Neural crest cell (in vitro differentiated cells): ENCODE results near the gene FOXK2. TPM values are rescaled to one million over a fixed set of nuclear protein-coding genes. Genes with fewer than 3 reads are reported as not detected.

Experiments used
- DNase-seq: peaks from one replicate; pipeline ENCODE4 v3.0.0; 2021; ENCODE audit warnings: low read depth, mixed read lengths, low spot score
- H3K27ac Mint-ChIP-seq: one replicate; pipeline ENCODE4 v1.8.0; 2021; ENCODE audit warnings: mild to moderate bottlenecking, mixed read lengths; ENCODE audit not compliant: unreplicated experiment
- H3K27me3 Mint-ChIP-seq: 2 replicates; pipeline ENCODE4 v1.8.0; 2021; ENCODE audit warnings: low read depth, mild to moderate bottlenecking, mixed read lengths
- H3K36me3 Mint-ChIP-seq: 2 replicates; pipeline ENCODE4 v1.8.0; 2021; ENCODE audit warnings: low read depth, mild to moderate bottlenecking, mixed read lengths
- H3K4me1 Mint-ChIP-seq: 2 replicates; pipeline ENCODE4 v1.8.0; 2021; ENCODE audit warnings: mixed read lengths
- H3K4me3 Mint-ChIP-seq: one replicate; pipeline ENCODE4 v1.8.0; 2021; ENCODE audit warnings: mild to moderate bottlenecking, mixed read lengths
- H3K9me3 Mint-ChIP-seq: 2 replicates; pipeline ENCODE4 v1.8.0; 2021; ENCODE audit warnings: mixed read lengths
- total RNA-seq: library from RNA; stranded (reverse); gene quantifications from 2 replicates; pipeline ENCODE4 v1.2.1, GENCODE V29; 2021
- TF ChIP-seq, protein P1 (sequence below): fragments of 200-600 bp; sonication (generic); conservative IDR thresholded peaks from 2 replicates; pipeline ENCODE4 v1.5.0; 2021; ENCODE audit warnings: antibody characterized with exemption, mild to moderate bottlenecking

FOXK2 gene
- total RNA-seq, 1 donor from 2014 or later = 84.3 TPM

GRCh38 chr17:82524540-82524939, 5.0 kb downstream of the FOXK2 start:
- no peaks in the 10 kb centered on the region for H3K9me3 Mint-ChIP-seq
- no peak for DNase-seq
- TF ChIP-seq, protein P1, sequence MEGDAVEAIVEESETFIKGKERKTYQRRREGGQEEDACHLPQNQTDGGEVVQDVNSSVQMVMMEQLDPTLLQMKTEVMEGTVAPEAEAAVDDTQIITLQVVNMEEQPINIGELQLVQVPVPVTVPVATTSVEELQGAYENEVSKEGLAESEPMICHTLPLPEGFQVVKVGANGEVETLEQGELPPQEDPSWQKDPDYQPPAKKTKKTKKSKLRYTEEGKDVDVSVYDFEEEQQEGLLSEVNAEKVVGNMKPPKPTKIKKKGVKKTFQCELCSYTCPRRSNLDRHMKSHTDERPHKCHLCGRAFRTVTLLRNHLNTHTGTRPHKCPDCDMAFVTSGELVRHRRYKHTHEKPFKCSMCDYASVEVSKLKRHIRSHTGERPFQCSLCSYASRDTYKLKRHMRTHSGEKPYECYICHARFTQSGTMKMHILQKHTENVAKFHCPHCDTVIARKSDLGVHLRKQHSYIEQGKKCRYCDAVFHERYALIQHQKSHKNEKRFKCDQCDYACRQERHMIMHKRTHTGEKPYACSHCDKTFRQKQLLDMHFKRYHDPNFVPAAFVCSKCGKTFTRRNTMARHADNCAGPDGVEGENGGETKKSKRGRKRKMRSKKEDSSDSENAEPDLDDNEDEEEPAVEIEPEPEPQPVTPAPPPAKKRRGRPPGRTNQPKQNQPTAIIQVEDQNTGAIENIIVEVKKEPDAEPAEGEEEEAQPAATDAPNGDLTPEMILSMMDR = no peak
- peaks cover 2% of the 10 kb centered on the region for H3K36me3 Mint-ChIP-seq
- no peaks in the 10 kb centered on the region for H3K27me3 Mint-ChIP-seq
- H3K27ac Mint-ChIP-seq = peak overlapping the region; percentile 78
- peaks cover 47% of the 10 kb centered on the region for H3K4me1 Mint-ChIP-seq
- peak overlapping the region; percentile 49 for H3K4me3 Mint-ChIP-seq

DNA sequence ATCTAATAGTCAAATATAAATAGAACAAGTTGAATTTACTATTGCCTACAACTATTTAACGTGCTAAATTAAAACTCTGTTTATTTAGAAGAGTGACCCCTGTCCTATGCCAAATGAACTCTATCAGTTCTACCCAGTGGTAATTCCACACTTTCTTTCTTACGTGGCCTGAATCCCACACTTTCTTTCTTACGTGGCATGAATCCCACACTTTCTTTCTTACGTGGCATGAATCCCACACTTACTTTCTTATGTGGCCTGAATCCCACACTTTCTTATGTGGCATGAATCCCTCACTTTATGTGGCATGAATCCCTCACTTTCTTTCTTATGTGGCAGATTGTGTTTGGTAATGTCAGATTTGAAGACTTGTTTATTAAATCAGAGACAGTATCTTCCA, 6.2 kb downstream of the FOXK2 start:
- no peak overlapping the region for H3K4me3 Mint-ChIP-seq
- H3K36me3 Mint-ChIP-seq = peaks cover 2% of the 10 kb centered on the region
- peaks cover 51% of the 10 kb centered on the region for H3K4me1 Mint-ChIP-seq
- H3K27me3 Mint-ChIP-seq = no peaks in the 10 kb centered on the region
- H3K9me3 Mint-ChIP-seq = no peaks in the 10 kb centered on the region
- no peak overlapping the region for H3K27ac Mint-ChIP-seq
- TF ChIP-seq, protein P1 = no peak
- DNase-seq = no peak

DNA sequence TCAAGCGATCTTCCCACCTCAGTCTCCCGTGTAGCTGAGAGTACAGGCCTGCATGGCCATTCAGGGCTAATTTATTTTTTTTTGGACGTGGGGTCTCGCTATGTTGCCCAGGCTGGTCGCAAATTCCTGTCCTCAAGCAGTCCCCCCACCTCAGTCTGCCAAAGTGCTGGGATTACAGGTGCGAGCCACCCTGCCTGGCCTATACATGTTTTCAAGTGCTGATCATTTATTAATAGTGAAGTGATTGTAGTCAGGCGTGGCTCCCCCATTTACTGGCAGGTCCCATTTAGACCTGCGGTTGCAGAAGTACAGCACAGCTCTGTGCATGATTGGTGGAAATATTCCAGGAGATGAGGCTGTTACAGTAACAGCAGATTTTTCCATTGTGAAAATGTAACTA, 8.4 kb downstream of the FOXK2 start:
- TF ChIP-seq, protein P1 = no peak
- Mint-ChIP-seq H3K4me3 (no peak overlapping the region), H3K4me1 (peaks cover 47% of the 10 kb centered on the region), H3K27ac (no peak overlapping the region), H3K9me3 (no peaks in the 10 kb centered on the region), H3K36me3 (peaks cover 2% of the 10 kb centered on the region), H3K27me3 (no peaks in the 10 kb centered on the region)
- no peak for DNase-seq

- no peak for DNase-seq
- Mint-ChIP-seq H3K4me3 (peak overlapping the region; percentile 47), H3K9me3 (no peaks in the 10 kb centered on the region), H3K27me3 (no peaks in the 10 kb centered on the region), H3K27ac (peak overlapping the region; percentile 12), H3K36me3 (no peaks in the 10 kb centered on the region), H3K4me1 (peaks cover 46% of the 10 kb centered on the region)
- TF ChIP-seq, protein P1 = peak; percentile 37
Measured at GRCh38 chr17:82528484-82529265, 9.1 kb downstream of the FOXK2 start.

- H3K27ac Mint-ChIP-seq = no peak overlapping the region
- TF ChIP-seq, protein P1 = no peak
- H3K9me3 Mint-ChIP-seq = no peaks in the 10 kb centered on the region
- H3K4me1 Mint-ChIP-seq = peaks cover 49% of the 10 kb centered on the region
- H3K4me3 Mint-ChIP-seq = no peak overlapping the region
- no peaks in the 10 kb centered on the region for H3K36me3 Mint-ChIP-seq
- no peaks in the 10 kb centered on the region for H3K27me3 Mint-ChIP-seq
- no peak for DNase-seq
Measured at GRCh38 chr17:82529914-82530300, 10.4 kb downstream of the FOXK2 start.
